Umbilical cord (tissue), 2 donors: ENCODE measurements around the gene COL4A4. TPM values are rescaled to one million over a fixed set of nuclear protein-coding genes. Genes with fewer than 3 reads are reported as not detected.
A peak's percentile ranks its signal among the peaks of the same experiment; 100 is the strongest.
"Not testable (repeated sequence)": the region's sequence is repeated elsewhere in the genome, so short reads cannot be mapped to it uniquely, and the experiment has no call there.

Experiments used
- DNase-seq: peaks from one replicate; pipeline ENCODE4 v3.0.0-alpha.2; 2015; ENCODE audit warnings: low spot score
- total RNA-seq: library from RNA; depleted of rRNA; stranded (reverse); fragments of >200 nt; gene quantifications from one replicate; pipeline ENCODE4 v1.2.3, GENCODE V29; 2014; ENCODE audit warnings: low replicate concordance; ENCODE audit not compliant: insufficient read depth

Gene COL4A4
- total RNA-seq, 1 donor from 2014 or later = 0.72 TPM

GRCh38 chr2:227115761-227116160 is 48.2 kb downstream of the COL4A4 start:
- DNase-seq = no peak

- peak; percentile 69 for DNase-seq
These were observed 56.9 kb downstream of the COL4A4 start for GRCh38 chr2:227106845-227107759.

DNA sequence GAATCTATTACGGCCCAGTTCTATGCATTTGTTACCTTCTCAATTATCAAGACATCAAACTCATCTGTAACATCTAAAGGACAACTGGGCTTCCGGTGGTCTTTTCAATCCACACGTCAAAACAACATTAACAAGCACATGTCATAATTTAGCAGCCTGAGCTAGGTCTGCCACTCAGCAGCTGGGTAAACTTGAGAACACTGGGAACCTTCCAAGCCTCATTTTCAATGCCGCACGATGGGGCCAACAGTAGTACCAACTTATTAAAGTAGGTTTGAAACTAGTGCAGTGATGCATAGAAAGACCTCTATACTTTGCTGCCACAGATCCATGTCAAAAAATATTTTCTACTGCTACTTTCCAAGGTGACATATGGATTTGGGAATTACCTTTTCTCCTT is 60.4 kb downstream of the COL4A4 start:
- DNase-seq = no peak

DNA sequence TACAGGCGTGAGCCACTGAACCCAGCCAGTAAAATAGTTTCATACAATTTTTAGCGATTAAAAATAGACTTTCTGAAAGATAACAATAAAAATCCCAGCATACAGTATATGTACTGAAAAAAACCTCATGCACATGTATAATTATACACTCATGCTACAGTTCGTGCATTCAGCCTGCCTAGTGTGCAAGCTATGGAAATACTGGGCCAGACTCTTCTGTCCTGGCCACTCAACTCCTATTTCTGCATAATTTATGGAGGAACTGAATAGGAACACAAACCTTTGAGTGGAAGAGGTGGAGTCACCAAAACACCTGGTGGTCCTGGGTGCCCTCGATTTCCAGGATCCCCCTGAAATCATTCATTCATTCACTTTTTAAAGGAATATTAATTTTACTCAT is 64.7 kb downstream of the COL4A4 start:
- DNase-seq = no peak

DNA sequence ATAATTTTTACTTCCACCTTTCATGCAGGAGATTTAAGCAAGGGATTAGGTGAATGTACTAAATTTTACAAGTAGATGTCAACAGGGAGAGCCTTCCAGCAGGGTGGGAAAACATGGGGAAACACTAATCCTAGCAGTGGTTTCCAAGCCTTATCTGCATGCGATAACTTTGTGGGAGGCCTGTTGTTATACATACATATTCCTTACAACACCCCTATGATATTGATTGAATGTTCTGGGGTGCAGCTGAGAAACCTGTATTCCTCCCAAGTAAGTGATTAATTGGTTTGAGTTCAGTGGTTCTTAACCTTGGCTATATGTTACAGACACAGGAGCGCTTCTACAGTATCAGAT is 65.9 kb downstream of the COL4A4 start:
- DNase-seq = no peak

DNA sequence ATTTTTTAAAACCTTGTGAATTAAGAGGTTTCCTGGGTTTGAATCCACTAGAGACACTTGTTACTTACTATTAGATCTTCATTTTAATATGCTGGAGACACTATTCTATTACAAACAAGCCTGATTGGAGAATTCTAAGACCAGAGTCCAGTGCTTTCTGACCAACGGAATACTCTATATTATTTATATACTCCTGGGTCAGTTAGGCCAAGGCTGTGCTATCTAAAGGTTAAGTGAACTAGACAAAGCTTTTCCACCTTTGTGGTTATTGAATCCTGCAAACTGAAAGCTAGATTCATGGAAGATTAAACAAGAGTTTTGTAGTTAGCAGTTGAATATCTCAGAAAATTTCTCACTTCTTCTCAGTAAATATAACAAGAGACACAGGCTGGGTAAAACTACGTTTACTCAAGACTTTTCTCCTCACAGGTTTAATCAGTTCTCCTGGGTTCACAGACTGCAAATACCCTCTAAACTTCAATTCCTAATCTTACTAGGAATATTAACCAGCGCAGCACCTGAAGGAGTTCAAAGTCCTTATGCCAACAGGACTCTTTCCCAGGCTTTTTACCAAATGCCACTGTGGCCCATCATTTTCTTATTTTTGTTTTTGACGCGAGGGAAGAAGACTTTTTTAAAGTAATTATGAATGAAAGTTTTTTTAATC is 66.4 kb downstream of the COL4A4 start:
- DNase-seq = no peak

DNA sequence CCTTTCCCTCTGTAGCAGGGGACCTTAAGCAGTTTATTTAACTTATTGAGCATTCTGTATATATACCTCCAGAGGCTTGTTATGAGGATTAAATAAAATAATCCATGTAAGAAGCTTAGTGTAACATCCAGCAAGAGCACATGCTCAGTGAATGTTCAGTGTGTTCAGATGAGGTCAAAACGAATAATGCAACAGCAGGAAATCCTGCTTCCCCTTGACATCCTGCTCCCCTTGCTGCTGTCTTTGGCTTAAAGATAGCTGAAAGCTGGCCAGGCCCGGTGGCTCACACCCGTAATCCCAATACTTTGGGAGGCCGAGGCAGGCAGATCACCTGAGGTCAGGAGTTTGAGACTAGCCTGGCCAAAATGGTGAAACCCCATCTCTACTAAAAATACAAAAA is 68.7 kb downstream of the COL4A4 start:
- no peak for DNase-seq

GRCh38 chr2:227082286-227082685 is 81.7 kb downstream of the COL4A4 start:
- DNase-seq = no peak

- no peak for DNase-seq
These were observed 84.3 kb downstream of the COL4A4 start for GRCh38 chr2:227079726-227080125.

- not testable (repeated sequence) for DNase-seq
These were observed 98.9 kb downstream of the COL4A4 start for GRCh38 chr2:227065065-227065464.

- DNase-seq = no peak
These were observed 105.1 kb downstream of the COL4A4 start for GRCh38 chr2:227058888-227059399.

- no peak for DNase-seq
These were observed 106.1 kb downstream of the COL4A4 start for GRCh38 chr2:227057743-227058447.

- no peak for DNase-seq
These were observed 106.9 kb downstream of the COL4A4 start for GRCh38 chr2:227057060-227057459.

- peak; percentile 58 for DNase-seq
These were observed 110.0 kb downstream of the COL4A4 start for GRCh38 chr2:227054006-227054405.

DNA sequence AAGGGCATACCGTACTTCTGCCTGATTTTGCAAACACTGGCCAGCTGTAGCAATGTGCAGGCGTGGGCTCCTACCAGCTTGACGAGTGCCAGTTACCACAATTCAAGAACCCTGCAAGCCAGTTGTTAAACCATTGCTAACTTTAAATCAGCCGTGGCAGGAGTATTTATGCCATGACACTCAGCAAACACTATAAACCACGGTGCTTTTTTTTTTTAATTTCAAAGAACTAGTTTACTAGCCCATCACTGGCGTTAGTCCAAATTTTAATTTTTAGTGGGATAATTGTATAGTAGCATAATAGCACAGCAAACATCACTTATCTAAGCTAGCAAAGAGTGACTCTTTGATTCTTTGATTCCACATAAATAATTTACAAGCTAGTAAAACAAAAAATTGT is 111.1 kb downstream of the COL4A4 start:
- DNase-seq = no peak

DNA sequence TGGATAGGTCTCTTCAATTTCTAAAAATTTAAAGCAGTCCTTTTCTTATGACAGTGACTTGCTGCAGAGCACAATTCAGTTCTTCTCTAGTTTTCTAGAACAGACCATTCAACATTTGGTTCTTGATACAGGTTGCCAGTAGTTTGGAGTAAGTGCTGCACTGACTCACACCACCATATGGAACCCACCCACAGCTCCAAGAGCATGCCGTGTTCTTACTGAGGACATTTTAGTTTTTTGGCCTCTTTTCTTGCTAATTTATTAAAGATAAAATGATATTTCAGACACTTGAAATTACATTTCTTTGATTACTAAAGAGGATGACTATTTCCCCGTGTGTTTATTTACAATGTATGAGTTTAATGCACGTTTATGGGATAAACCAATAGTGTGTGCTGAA is 120.0 kb downstream of the COL4A4 start:
- DNase-seq = no peak

GRCh38 chr2:227038550-227039189 is 125.3 kb downstream of the COL4A4 start:
- DNase-seq = peak; percentile 27

DNA sequence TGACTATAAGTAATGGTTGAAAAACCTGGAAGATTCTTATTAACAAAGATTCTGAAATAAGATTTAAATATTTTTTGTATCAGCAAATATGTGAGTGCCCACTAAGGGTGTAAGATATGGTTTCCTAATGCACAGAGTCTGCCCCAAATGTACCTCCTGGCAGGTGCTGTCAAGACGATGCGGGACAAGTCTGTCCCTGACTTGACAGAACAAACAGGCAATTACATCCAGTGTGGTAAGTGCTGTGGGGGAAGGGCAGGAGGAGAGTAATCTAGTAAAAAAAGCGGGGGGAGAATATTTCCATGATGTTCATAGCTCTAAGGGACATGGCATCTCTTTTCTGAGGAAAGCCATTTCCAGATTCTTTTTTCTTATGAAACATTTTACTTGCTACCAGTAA is 127.5 kb downstream of the COL4A4 start:
- no peak for DNase-seq

- DNase-seq = no peak
These were observed 128.2 kb downstream of the COL4A4 start for GRCh38 chr2:227035711-227036367.

- DNase-seq = peak; percentile 72
These were observed 130.4 kb downstream of the COL4A4 start for GRCh38 chr2:227033471-227034148.

DNA sequence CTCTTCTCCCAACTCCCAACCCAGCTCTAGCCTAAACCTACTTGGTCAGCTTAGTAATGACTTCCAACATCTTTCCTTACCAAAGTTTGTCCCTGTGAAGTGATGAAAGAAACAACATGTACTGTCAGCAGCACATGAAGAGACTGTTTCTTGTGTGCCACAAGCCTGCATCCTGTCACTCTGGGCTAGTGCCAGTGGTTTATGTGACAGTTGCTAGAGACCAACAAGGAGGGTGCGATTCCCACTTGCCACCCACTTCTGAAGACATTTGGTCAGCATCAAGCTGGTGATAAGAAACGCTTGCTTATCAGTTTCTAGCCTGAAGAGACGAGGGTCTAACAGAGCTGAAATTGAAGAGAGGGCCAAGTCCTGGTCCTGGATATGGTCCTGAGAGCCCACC is 132.6 kb downstream of the COL4A4 start:
- no peak for DNase-seq
